ENCODE measurements around the gene TFDP3. TPM values are rescaled to one million over a fixed set of nuclear protein-coding genes. Genes with fewer than 3 reads are reported as not detected.

Gene TFDP3, protein sequence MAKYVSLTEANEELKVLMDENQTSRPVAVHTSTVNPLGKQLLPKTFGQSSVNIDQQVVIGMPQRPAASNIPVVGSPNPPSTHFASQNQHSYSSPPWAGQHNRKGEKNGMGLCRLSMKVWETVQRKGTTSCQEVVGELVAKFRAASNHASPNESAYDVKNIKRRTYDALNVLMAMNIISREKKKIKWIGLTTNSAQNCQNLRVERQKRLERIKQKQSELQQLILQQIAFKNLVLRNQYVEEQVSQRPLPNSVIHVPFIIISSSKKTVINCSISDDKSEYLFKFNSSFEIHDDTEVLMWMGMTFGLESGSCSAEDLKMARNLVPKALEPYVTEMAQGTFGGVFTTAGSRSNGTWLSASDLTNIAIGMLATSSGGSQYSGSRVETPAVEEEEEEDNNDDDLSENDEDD
- total RNA-seq (2014; rRNA removed), result not detected in 2 replicates
- not detected for Bru-seq, nascent RNA
- not detected for BruChase-seq, experiment 1, labeled RNA remaining after a 6-hour chase
- percentile 23 among the genes with signal in this experiment for BruChase-seq, experiment 2, labeled RNA remaining after a 2-hour chase
- long read RNA-seq, result 0 reads

DNA sequence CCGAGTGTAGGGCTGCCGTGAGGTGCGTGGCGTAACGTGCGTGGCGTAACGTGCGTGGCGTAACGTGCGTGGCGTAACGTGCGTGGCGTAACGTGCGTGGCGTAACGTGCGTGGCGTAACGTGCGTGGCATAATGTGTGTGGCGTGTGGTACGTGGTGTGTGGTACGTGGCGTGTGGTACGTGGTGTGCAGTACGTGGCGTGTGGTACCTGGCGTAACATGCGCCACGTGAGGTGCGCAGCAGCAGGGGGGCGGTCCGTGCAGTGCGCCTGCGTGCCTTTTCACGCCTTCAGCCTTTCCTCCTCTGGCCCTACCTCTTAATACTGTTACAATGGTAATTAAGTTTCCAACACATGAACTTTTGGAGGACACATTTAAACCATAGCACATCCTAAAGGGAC is at the start of gene TFDP3:
Gene TFDP3 (minus strand): TSS at position 26 of the 400 bp plus-strand sequence. CDS start 95 bp downstream, outside the sequence.
- no peaks in the 10 kb centered on the region for H3K9me3 ChIP-seq (ENCODE audit: low read length)
- no peak within 1 kb of the TSS for H3K9ac ChIP-seq (ENCODE audit: low read length)
- H3K79me2 ChIP-seq (ENCODE audit: low read length), result no peaks in the 10 kb centered on the region
- ChIA-PET CTCF (no interaction called here), POLR2A (ENCODE audit: unreplicated experiment) (no interaction called here)
- no peak for ATAC-seq
- H3K4me3 ChIP-seq (ENCODE audit: low read length), result no peak within 1 kb of the TSS
- DNase-seq, result no peak
- H3K9me2 ChIP-seq (replicated peaks; ENCODE audit: low read length), result no peaks in the 10 kb centered on the region
- no peaks in the 10 kb centered on the region for H3F3A ChIP-seq (ENCODE audit: low read length, unreplicated experiment)
- H3K4me2 ChIP-seq (ENCODE audit: low read length), result no peak within 1 kb of the TSS
- intact Hi-C loops (cut with micrococcal nuclease), result loop anchor here (5.0 kb wide), 1 partner anchor 46 kb away; no protein-coding TSS in a partner anchor
- H2AFZ ChIP-seq (ENCODE audit: low read length), result no peak within 1 kb of the TSS
- TF ChIP-seq EZH2phosphoT487 (IDR thresholded peaks at IDR 0.05; ENCODE audit: borderline replicate concordance, low read length), result no peak
- TF ChIP-seq CTCF (conservative IDR thresholded peaks at IDR 0.05; ENCODE audit: low read depth, low read length), result no peak
- TF ChIP-seq EZH2 (IDR thresholded peaks at IDR 0.05; ENCODE audit: low read length, unreplicated experiment), result no peak
- no peaks in the 10 kb centered on the region for H4K20me1 ChIP-seq (ENCODE audit: low read length)
- BruUV-seq (replicated peaks), result no TSS peak
- H3K27me3 ChIP-seq (ENCODE audit: low read length), result no peaks in the 10 kb centered on the region
- H3K4me1 ChIP-seq (ENCODE audit: insufficient read depth, low read length), result no peaks in the 10 kb centered on the region
- H3K36me3 ChIP-seq (ENCODE audit: low read depth, low read length), result no peaks in the 10 kb centered on the region
- no peak within 1 kb of the TSS for H3K27ac ChIP-seq (ENCODE audit: low read length)

- intact Hi-C loops (cut with micrococcal nuclease), result no loop called here
- CTCF ChIA-PET, result interaction anchor here (0.7 kb wide), 2 partner anchors 141 to 759 kb away, joined by 3 to 5 read pairs; no protein-coding TSS in a partner anchor
Observed at GRCh38 chrX:133267621-133268020, 49.5 kb upstream of the TFDP3 start.

More at GRCh38 chrX:133267621-133268020, 49.5 kb upstream of the TFDP3 start:
- no peaks in the 10 kb centered on the region for H3K36me3 ChIP-seq (ENCODE audit: low read depth, low read length)
- no peaks in the 10 kb centered on the region for H3K9me2 ChIP-seq (replicated peaks; ENCODE audit: low read length)
- POLR2A ChIA-PET (ENCODE audit: unreplicated experiment), result no interaction called here
- no peak for ATAC-seq
- no peaks in the 10 kb centered on the region for H3K4me1 ChIP-seq (ENCODE audit: insufficient read depth, low read length)
- no peak overlapping the region for H3K4me2 ChIP-seq (ENCODE audit: low read length)
- H3K4me3 ChIP-seq (ENCODE audit: low read length), result no peak overlapping the region
- no peaks in the 10 kb centered on the region for H3K79me2 ChIP-seq (ENCODE audit: low read length)
- no peak for DNase-seq
- no peak overlapping the region for H3K27ac ChIP-seq (ENCODE audit: low read length)
- no peaks in the 10 kb centered on the region for H4K20me1 ChIP-seq (ENCODE audit: low read length)
- BruUV-seq (replicated peaks), result no TSS peak
- no peak for TF ChIP-seq EZH2phosphoT487 (IDR thresholded peaks at IDR 0.05; ENCODE audit: borderline replicate concordance, low read length)
- no peak for TF ChIP-seq EZH2 (IDR thresholded peaks at IDR 0.05; ENCODE audit: low read length, unreplicated experiment)
- no peak for TF ChIP-seq CTCF (conservative IDR thresholded peaks at IDR 0.05; ENCODE audit: low read depth, low read length)
- H3K27me3 ChIP-seq (ENCODE audit: low read length), result no peaks in the 10 kb centered on the region
- H3K9ac ChIP-seq (ENCODE audit: low read length), result no peak overlapping the region
- H3F3A ChIP-seq (ENCODE audit: low read length, unreplicated experiment), result no peaks in the 10 kb centered on the region
- no peak overlapping the region for H2AFZ ChIP-seq (ENCODE audit: low read length)
- no peaks in the 10 kb centered on the region for H3K9me3 ChIP-seq (ENCODE audit: low read length)
